Stomach (tissue), 4 donors: ENCODE measurements around the gene ALDH1A2.

Experiments used
- POLR2AphosphoS5 ChIP-seq, 3 donors: sonication (generic); formaldehyde crosslinking; IDR thresholded peaks; one replicate each; pipeline ENCODE4 v1.6.1; 2016; ENCODE audit warnings: antibody characterized with exemption in 3 of 3
- TF ChIP-seq, protein P1 (sequence below), 7 experiments: fragments of 450-650 bp in 4 of 7; fragments of 200-600 bp in 3 of 7; sonication (generic) in 3 of 7; IDR thresholded peaks; one replicate each; pipeline ENCODE4 v1.5.1; 2016 to 2019; ENCODE audit warnings: antibody characterized with exemption in 7 of 7, control low read depth in 2 of 7, mild to moderate bottlenecking in 1 of 7

- TF ChIP-seq POLR2AphosphoS5 (IDR thresholded peaks at IDR 0.05): no peak
- TF ChIP-seq, protein P1, sequence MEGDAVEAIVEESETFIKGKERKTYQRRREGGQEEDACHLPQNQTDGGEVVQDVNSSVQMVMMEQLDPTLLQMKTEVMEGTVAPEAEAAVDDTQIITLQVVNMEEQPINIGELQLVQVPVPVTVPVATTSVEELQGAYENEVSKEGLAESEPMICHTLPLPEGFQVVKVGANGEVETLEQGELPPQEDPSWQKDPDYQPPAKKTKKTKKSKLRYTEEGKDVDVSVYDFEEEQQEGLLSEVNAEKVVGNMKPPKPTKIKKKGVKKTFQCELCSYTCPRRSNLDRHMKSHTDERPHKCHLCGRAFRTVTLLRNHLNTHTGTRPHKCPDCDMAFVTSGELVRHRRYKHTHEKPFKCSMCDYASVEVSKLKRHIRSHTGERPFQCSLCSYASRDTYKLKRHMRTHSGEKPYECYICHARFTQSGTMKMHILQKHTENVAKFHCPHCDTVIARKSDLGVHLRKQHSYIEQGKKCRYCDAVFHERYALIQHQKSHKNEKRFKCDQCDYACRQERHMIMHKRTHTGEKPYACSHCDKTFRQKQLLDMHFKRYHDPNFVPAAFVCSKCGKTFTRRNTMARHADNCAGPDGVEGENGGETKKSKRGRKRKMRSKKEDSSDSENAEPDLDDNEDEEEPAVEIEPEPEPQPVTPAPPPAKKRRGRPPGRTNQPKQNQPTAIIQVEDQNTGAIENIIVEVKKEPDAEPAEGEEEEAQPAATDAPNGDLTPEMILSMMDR (IDR thresholded peaks at IDR 0.05): no peak
Measured at GRCh38 chr15:57921371-57921770, 144.1 kb downstream of the ALDH1A2 start.
